Peyer's patch (tissue), 4 donors: ENCODE results near the gene ZBTB47. TPM values are rescaled to one million over a fixed set of nuclear protein-coding genes. Genes with fewer than 3 reads are reported as not detected.

ENCODE experiments used
- DNase-seq, 3 donors: peaks; one replicate each; pipeline ENCODE4 v3.0.0-alpha.2; 2017 to 2019
- H3K27ac ChIP-seq, 4 donors: fragments of 200-600 bp; sonication (generic); one replicate each; pipeline ENCODE4 v1.5.1; 2016 to 2019
- H3K27me3 ChIP-seq, 2 donors: fragments of 200-600 bp; sonication (generic); one replicate each; pipeline ENCODE4 v1.5.1; 2019
- H3K36me3 ChIP-seq, 3 donors: fragments of 200-600 bp; sonication (generic); one replicate each; pipeline ENCODE4 v1.5.1; 2016 to 2019
- H3K4me1 ChIP-seq, 4 donors: fragments of 200-600 bp; sonication (generic); one replicate each; pipeline ENCODE4 v1.5.1; 2016 to 2019
- H3K4me3 ChIP-seq, 4 donors: fragments of 200-600 bp; sonication (generic); 1 replicate in 3 of 4; 2 replicates in 1 of 4; pipeline ENCODE4 v1.5.1; 2016 to 2019; ENCODE audit warnings: mild to moderate bottlenecking in 1 of 4
- H3K9me3 ChIP-seq, 4 donors: fragments of 200-600 bp; sonication (generic); one replicate each; pipeline ENCODE4 v1.5.1; 2016 to 2019; ENCODE audit warnings: mild to moderate bottlenecking in 1 of 4
- CTCF ChIP-seq, 6 experiments: fragments of 450-650 bp in 4 of 6; fragments of 200-600 bp in 2 of 6; sonication (generic) in 1 of 6; IDR thresholded peaks; one replicate each; pipeline ENCODE4 v1.5.1; 2017 to 2019; ENCODE audit warnings: antibody characterized with exemption in 6 of 6, mild to moderate bottlenecking in 3 of 6, moderate library complexity in 1 of 6
- POLR2A ChIP-seq, 2 donors: fragments of 450-650 bp; IDR thresholded peaks; one replicate each; pipeline ENCODE4 v1.5.1; 2017; ENCODE audit warnings: antibody characterized with exemption in 2 of 2, mild to moderate bottlenecking in 2 of 2, moderate library complexity in 2 of 2
- total RNA-seq, 4 donors: library from RNA; depleted of rRNA; stranded (reverse); fragments of >200 nt; gene quantifications; one replicate each; pipeline ENCODE4 v1.1.0, GENCODE V29; 2016

ZBTB47 gene
- 10 to 100 TPM in 3 of 4 donors, 1 to 10 TPM in 1; 5.3 to 30.5 (median 14.7) TPM for total RNA-seq

GRCh38 chr3:42653560-42654330 lies at the start of gene ZBTB47:
Gene ZBTB47, plus strand, starts transcription at chr3:42653697. Its CDS starts 4,659 bp downstream, at chr3:42658356.
- Histone ChIP-seq H3K4me3 (peak within 1 kb of the TSS; percentile 64 to 84 (median 76)), H3K9me3 (no peaks in the 10 kb centered on the region), H3K27ac (peak within 1 kb of the TSS; percentile 72 to 90 (median 80)), H3K27me3 (no peaks in the 10 kb centered on the region), H3K4me1 (peaks cover 5 to 43% (median 15%) of the 10 kb centered on the region in 4 donors), H3K36me3 (no peaks in the 10 kb centered on the region)
- DNase-seq = peak; percentile 44 to 74 (median 61)
- no peak for TF ChIP-seq POLR2A (IDR thresholded peaks at IDR 0.05)
- no peak for TF ChIP-seq CTCF (IDR thresholded peaks at IDR 0.05)

- Histone ChIP-seq H3K36me3 (peaks cover 0 to 5% (median 0%) of the 10 kb centered on the region in 3 donors), H3K27ac (no peak overlapping the region), H3K9me3 (no peaks in the 10 kb centered on the region), H3K27me3 (no peaks in the 10 kb centered on the region), H3K4me1 (peaks cover 0 to 29% (median 4%) of the 10 kb centered on the region in 4 donors), H3K4me3 (no peak overlapping the region)
- DNase-seq = no peak
- no peak for TF ChIP-seq POLR2A (IDR thresholded peaks at IDR 0.05)
- TF ChIP-seq CTCF (IDR thresholded peaks at IDR 0.05) = no peak
Measured at GRCh38 chr3:42605546-42606173, 47.8 kb upstream of the ZBTB47 start.

- peaks cover 0 to 28% (median 0%) of the 10 kb centered on the region in 4 donors for H3K4me1 ChIP-seq
- no peak for DNase-seq
Measured at GRCh38 chr3:42608581-42608980, 44.9 kb upstream of the ZBTB47 start.

GRCh38 chr3:42610976-42611375 lies 42.5 kb upstream of the ZBTB47 start:
- Histone ChIP-seq H3K9me3 (no peaks in the 10 kb centered on the region), H3K27ac (peak overlapping the region in 2 of 4 donors; percentile 8 to 27), H3K36me3 (peaks cover 0 to 5% (median 0%) of the 10 kb centered on the region in 3 donors), H3K4me1 (peaks cover 0 to 21% (median 0%) of the 10 kb centered on the region in 4 donors), H3K27me3 (no peaks in the 10 kb centered on the region), H3K4me3 (no peak overlapping the region)
- TF ChIP-seq POLR2A (IDR thresholded peaks at IDR 0.05) (no peak), CTCF (IDR thresholded peaks at IDR 0.05) (no peak)
- DNase-seq = no peak

More at GRCh38 chr3:42608581-42608980, 44.9 kb upstream of the ZBTB47 start:
- H3K36me3 ChIP-seq = peaks cover 0 to 5% (median 0%) of the 10 kb centered on the region in 3 donors
- no peak for TF ChIP-seq POLR2A (IDR thresholded peaks at IDR 0.05)
- no peak for TF ChIP-seq CTCF (IDR thresholded peaks at IDR 0.05)
- no peak overlapping the region for H3K4me3 ChIP-seq
- H3K27ac ChIP-seq = no peak overlapping the region
- H3K27me3 ChIP-seq = no peaks in the 10 kb centered on the region
- H3K9me3 ChIP-seq = no peaks in the 10 kb centered on the region

GRCh38 chr3:42612217-42612616 lies 41.3 kb upstream of the ZBTB47 start:
- no peaks in the 10 kb centered on the region for H3K9me3 ChIP-seq
- H3K27me3 ChIP-seq = no peaks in the 10 kb centered on the region
- peaks cover 0 to 21% (median 0%) of the 10 kb centered on the region in 4 donors for H3K4me1 ChIP-seq
- peaks cover 0 to 5% (median 0%) of the 10 kb centered on the region in 3 donors for H3K36me3 ChIP-seq
- DNase-seq = no peak
- no peak for TF ChIP-seq POLR2A (IDR thresholded peaks at IDR 0.05)
- TF ChIP-seq CTCF (IDR thresholded peaks at IDR 0.05) = no peak
- no peak overlapping the region for H3K4me3 ChIP-seq
- H3K27ac ChIP-seq = peak overlapping the region in 2 of 4 donors; percentile 8 to 27
